HG03460 (cell line): Measurements from ENCODE around the gene CFAP99.

ENCODE experiments used
- ATAC-seq: cut with Tn5 transposase; IDR thresholded peaks from one replicate; pipeline ENCODE4 v1.9.1; 2021; ENCODE audit not compliant: unreplicated experiment

CFAP99 gene

GRCh38 chr4:2390146-2390545 lies 28.6 kb upstream of the CFAP99 start:
- ATAC-seq, result no peak

GRCh38 chr4:2390784-2391421 lies 27.9 kb upstream of the CFAP99 start:
- no peak for ATAC-seq

- ATAC-seq, result no peak
These were observed 25.1 kb upstream of the CFAP99 start for GRCh38 chr4:2393353-2394270.

- no peak for ATAC-seq
These were observed 24.2 kb upstream of the CFAP99 start for GRCh38 chr4:2394528-2394927.

GRCh38 chr4:2395038-2395437 lies 23.7 kb upstream of the CFAP99 start:
- no peak for ATAC-seq

GRCh38 chr4:2395584-2395983 lies 23.2 kb upstream of the CFAP99 start:
- no peak for ATAC-seq

GRCh38 chr4:2396781-2397368 lies 21.9 kb upstream of the CFAP99 start:
- no peak for ATAC-seq

- no peak for ATAC-seq
These were observed 21.0 kb upstream of the CFAP99 start for GRCh38 chr4:2397596-2398379.

- no peak for ATAC-seq
These were observed 19.5 kb upstream of the CFAP99 start for GRCh38 chr4:2399216-2399615.

- no peak for ATAC-seq
These were observed 19.0 kb upstream of the CFAP99 start for GRCh38 chr4:2399631-2400190.

- ATAC-seq, result no peak
These were observed 17.7 kb upstream of the CFAP99 start for GRCh38 chr4:2400841-2401609.

- ATAC-seq, result no peak
These were observed 17.2 kb upstream of the CFAP99 start for GRCh38 chr4:2401610-2401983.

GRCh38 chr4:2402048-2402842 lies 16.5 kb upstream of the CFAP99 start:
- ATAC-seq, result no peak

- no peak for ATAC-seq
These were observed 15.8 kb upstream of the CFAP99 start for GRCh38 chr4:2402941-2403340.

- no peak for ATAC-seq
These were observed 12.3 kb upstream of the CFAP99 start for GRCh38 chr4:2406406-2406805.

GRCh38 chr4:2406920-2407319 lies 11.8 kb upstream of the CFAP99 start:
- no peak for ATAC-seq

- no peak for ATAC-seq
These were observed 10.8 kb upstream of the CFAP99 start for GRCh38 chr4:2407991-2408342.

GRCh38 chr4:2408401-2408958 lies 10.3 kb upstream of the CFAP99 start:
- no peak for ATAC-seq

- ATAC-seq, result no peak
These were observed 9.8 kb upstream of the CFAP99 start for GRCh38 chr4:2408976-2409375.
